CD4-positive, alpha-beta T cell (primary cell): ENCODE results near the gene RNF220. TPM values are rescaled to one million over a fixed set of nuclear protein-coding genes. Genes with fewer than 3 reads are reported as not detected.

Experiments used
- ATAC-seq: fragments of 200-7000 bp; cut with Tn5 transposase; one replicate; pipeline ENCODE4 v1.10.0; 2022; ENCODE audit warnings: mild to moderate bottlenecking; ENCODE audit not compliant: poor library complexity
- CTCF ChIA-PET: fragments of 350-600 bp; sonication (Branson Sonifier 250); formaldehyde crosslinking; loops from one replicate; lab custom pipeline; 2021; ENCODE audit warnings: antibody characterized with exemption, inconsistent platforms; lab: Charles Lee
- POLR2A ChIA-PET: fragments of 350-600 bp; sonication (Branson Sonifier 250); formaldehyde crosslinking; loops from one replicate; lab custom pipeline; 2021; ENCODE audit warnings: antibody characterized with exemption, inconsistent platforms; lab: Charles Lee
- DNase-seq, 14 experiments: peaks; one replicate each; pipeline ENCODE4 v3.0.0-alpha.2; 2013 to 2020; ENCODE audit warnings: mixed read lengths in 2 of 14
- H3K27ac ChIP-seq, 2 donors: one replicate each; pipeline versions ENCODE4 v1.5.1 to v1.7.0; 2013; ENCODE audit warnings: low read length in 2 of 2, low read depth in 1 of 2, mild to moderate bottlenecking in 1 of 2
- H3K27me3 ChIP-seq, 2 experiments: 1 replicate in 1 of 2; 2 replicates in 1 of 2; pipeline versions ENCODE4 v1.6.1 to v1.7.0; 2013; ENCODE audit warnings: low read length in 2 of 2, control low read depth in 1 of 2, mild to moderate bottlenecking in 1 of 2, moderate library complexity in 1 of 2; ENCODE audit not compliant: insufficient read depth in 2 of 2, control insufficient read depth in 1 of 2
- H3K36me3 ChIP-seq: one replicate; pipeline ENCODE4 v1.6.1; 2013; ENCODE audit warnings: low read length, control low read depth; ENCODE audit not compliant: insufficient read depth
- H3K4me1 ChIP-seq: one replicate; pipeline ENCODE4 v1.6.1; 2013; ENCODE audit warnings: low read length, control low read depth; ENCODE audit not compliant: insufficient read depth
- H3K4me3 ChIP-seq: one replicate; pipeline ENCODE4 v1.5.1; 2013; ENCODE audit warnings: mild to moderate bottlenecking, low read length, moderate library complexity
- H3K9me3 ChIP-seq, 2 experiments: 1 replicate in 1 of 2; 2 replicates in 1 of 2; pipeline versions ENCODE4 v1.6.1 to v1.7.0; 2013; ENCODE audit warnings: low read length in 2 of 2, mild to moderate bottlenecking in 2 of 2, control low read depth in 1 of 2, moderate library complexity in 1 of 2; ENCODE audit not compliant: control insufficient read depth in 1 of 2, insufficient read depth in 1 of 2
- H3K27ac Mint-ChIP-seq: one replicate; pipeline ENCODE4 v1.8.0; 2020; ENCODE audit warnings: mixed read lengths
- H3K27me3 Mint-ChIP-seq: one replicate; pipeline ENCODE4 v1.8.0; 2021; ENCODE audit warnings: mixed read lengths
- H3K36me3 Mint-ChIP-seq: one replicate; pipeline ENCODE4 v1.8.0; 2021; ENCODE audit warnings: low read depth, mixed read lengths
- H3K4me1 Mint-ChIP-seq: one replicate; pipeline ENCODE4 v1.8.0; 2021; ENCODE audit warnings: low read depth, mixed read lengths
- H3K4me3 Mint-ChIP-seq: one replicate; pipeline ENCODE4 v1.8.0; 2020; ENCODE audit warnings: mild to moderate bottlenecking, mixed read lengths
- H3K9me3 Mint-ChIP-seq: one replicate; pipeline ENCODE4 v1.8.0; 2020; ENCODE audit warnings: mixed read lengths
- CTCF ChIP-seq: fragments of 200-600 bp; IDR thresholded peaks from one replicate; pipeline ENCODE4 v1.8.0; 2022; ENCODE audit warnings: antibody characterized with exemption, mild to moderate bottlenecking
- intact Hi-C, 2 experiments: fragments of 100-400 bp; cut with DNase I in 1 of 2; cut with micrococcal nuclease in 1 of 2; formaldehyde crosslinking; loops; one replicate each; pipeline versions ENCODE4 v1.15.1 to v1.9.0; 2023 to 2025; cut with DNase I, micrococcal nuclease
- total RNA-seq, 174 experiments: library from RNA in 2 of 174; stranded (reverse) in 2 of 174; gene quantifications; one replicate each; pipeline ENCODE4 v1.2.3 and lab custom pipeline; 2021 to 2026

RNF220 gene
- total RNA-seq, 2 experiments from 2014 or later: 76.0 to 77.9 TPM

- TF ChIP-seq CTCF: no peak
- H3K4me3 ChIP-seq: no peak overlapping the region
- H3K4me1 ChIP-seq: no peaks in the 10 kb centered on the region
- no peaks in the 10 kb centered on the region for H3K27me3 ChIP-seq
- no peaks in the 10 kb centered on the region for H3K4me1 Mint-ChIP-seq
- no peak overlapping the region for H3K4me3 Mint-ChIP-seq
- ChIA-PET POLR2A (no interaction called here), CTCF (no interaction called here)
- H3K27ac Mint-ChIP-seq: no peak overlapping the region
- no peaks in the 10 kb centered on the region for H3K36me3 Mint-ChIP-seq
- no peak overlapping the region for H3K27ac ChIP-seq
- intact Hi-C loops: no loop called here
- ATAC-seq: no peak
- no peaks in the 10 kb centered on the region for H3K27me3 Mint-ChIP-seq
- H3K9me3 ChIP-seq: no peaks in the 10 kb centered on the region
- H3K9me3 Mint-ChIP-seq: no peaks in the 10 kb centered on the region
- H3K36me3 ChIP-seq: no peaks in the 10 kb centered on the region
- DNase-seq: no peak
Observed at GRCh38 chr1:44616991-44617702, 212.1 kb downstream of the RNF220 start.

- no peak overlapping the region for H3K27ac Mint-ChIP-seq
- ChIA-PET POLR2A (no interaction called here), CTCF (no interaction called here)
- no peaks in the 10 kb centered on the region for H3K4me1 Mint-ChIP-seq
- no peak for TF ChIP-seq CTCF
- no peaks in the 10 kb centered on the region for H3K36me3 ChIP-seq
- H3K9me3 ChIP-seq: no peaks in the 10 kb centered on the region
- H3K4me1 ChIP-seq: no peaks in the 10 kb centered on the region
- H3K4me3 Mint-ChIP-seq: no peak overlapping the region
- ATAC-seq (no peak), DNase-seq (no peak)
- no peaks in the 10 kb centered on the region for H3K27me3 Mint-ChIP-seq
- intact Hi-C loops: no loop called here
- H3K9me3 Mint-ChIP-seq: no peaks in the 10 kb centered on the region
- H3K4me3 ChIP-seq: no peak overlapping the region
- no peak overlapping the region for H3K27ac ChIP-seq
- H3K27me3 ChIP-seq: no peaks in the 10 kb centered on the region
- H3K36me3 Mint-ChIP-seq: no peaks in the 10 kb centered on the region
Observed at GRCh38 chr1:44617703-44618029, 212.6 kb downstream of the RNF220 start.

- POLR2A ChIA-PET: interaction anchor here (0.9 kb wide), 1 partner anchor 12 kb away, joined by 3 read pairs; no protein-coding TSS in a partner anchor
- H3K36me3 ChIP-seq: no peaks in the 10 kb centered on the region
Observed at GRCh38 chr1:44619261-44619900, 214.3 kb downstream of the RNF220 start.

More at GRCh38 chr1:44619261-44619900, 214.3 kb downstream of the RNF220 start:
- ATAC-seq: no peak
- TF ChIP-seq CTCF: no peak
- Histone ChIP-seq H3K4me3 (no peak overlapping the region), H3K27ac (no peak overlapping the region), H3K9me3 (no peaks in the 10 kb centered on the region), H3K4me1 (no peaks in the 10 kb centered on the region), H3K27me3 (no peaks in the 10 kb centered on the region)
- CTCF ChIA-PET: no interaction called here
- Mint-ChIP-seq H3K4me1 (no peaks in the 10 kb centered on the region), H3K9me3 (no peaks in the 10 kb centered on the region), H3K4me3 (no peak overlapping the region), H3K27me3 (no peaks in the 10 kb centered on the region), H3K27ac (no peak overlapping the region), H3K36me3 (no peaks in the 10 kb centered on the region)
- no peak for DNase-seq
- intact Hi-C loops: no loop called here
